IMR-90 (cell line): ENCODE data around the gene RSRC1. TPM values are rescaled to one million over a fixed set of nuclear protein-coding genes. Genes with fewer than 3 reads are reported as not detected.

Experiments
- ATAC-seq: fragments of 200-7000 bp; cut with Tn5 transposase; 2 replicates; pipeline ENCODE4 v1.9.1; 2020; ENCODE audit warnings: low read depth, mild to moderate bottlenecking, moderate library complexity
- BruUV-seq: library from RNA; stranded (reverse); fragments of 400-500 nt; replicated peaks from 2 replicates; lab custom pipeline; 2021; lab: Mats Ljungman, UMichigan
- CTCF ChIA-PET: fragments of 300-600 bp; formaldehyde crosslinking; extraction: SDS; loops from one replicate; lab custom pipeline; 2021; ENCODE audit warnings: antibody characterized with exemption; lab: Yijun Ruan, JAX
- POLR2A ChIA-PET: fragments of 300-600 bp; sonication (Branson Sonifier 250); formaldehyde crosslinking; loops from one replicate; lab custom pipeline; 2022; ENCODE audit warnings: antibody characterized with exemption; ENCODE audit not compliant: unreplicated experiment; lab: Charles Lee
- DNase-seq: peaks from one replicate; pipeline ENCODE4 v3.0.0; 2013
- H2AFZ ChIP-seq: replicated peaks from 2 replicates; pipeline ENCODE3; 2013; ENCODE audit warnings: low read length, mild to moderate bottlenecking; ENCODE audit not compliant: poor library complexity
- H2AK5ac ChIP-seq: 2 replicates; pipeline ENCODE4 v1.6.1; 2013; ENCODE audit warnings: low read depth, low read length, inconsistent platforms
- H2AK9ac ChIP-seq: replicated peaks from 2 replicates; pipeline ENCODE3; 2013; ENCODE audit warnings: mild to moderate bottlenecking, low read depth, low read length, moderate library complexity; ENCODE audit not compliant: poor library complexity
- H2BK120ac ChIP-seq: 2 replicates; pipeline ENCODE4 v1.6.1; 2013; ENCODE audit warnings: low read depth, low read length, inconsistent platforms
- H2BK15ac ChIP-seq: 3 replicates; pipeline ENCODE4 v1.6.1; 2013; ENCODE audit warnings: low read depth, low read length, inconsistent platforms
- H2BK20ac ChIP-seq: 2 replicates; pipeline ENCODE4 v1.6.1; 2013; ENCODE audit warnings: low read depth, mild to moderate bottlenecking, inconsistent platforms, low read length, moderate library complexity
- H2BK5ac ChIP-seq: 2 replicates; pipeline ENCODE4 v1.6.1; 2013; ENCODE audit warnings: mild to moderate bottlenecking, low read depth, low read length, inconsistent platforms; ENCODE audit not compliant: poor library complexity, severe bottlenecking
- H3K14ac ChIP-seq: replicated peaks from 2 replicates; pipeline ENCODE4 v1.6.1; 2013; ENCODE audit warnings: low read depth, low read length, inconsistent platforms
- H3K18ac ChIP-seq: 2 replicates; pipeline ENCODE4 v1.6.1; 2013; ENCODE audit warnings: low read depth, low read length, control low read depth
- H3K23ac ChIP-seq: 2 replicates; pipeline ENCODE4 v1.6.1; 2013; ENCODE audit warnings: low read depth, low read length, inconsistent platforms
- H3K27ac ChIP-seq: 2 replicates; pipeline ENCODE4 v1.5.1; 2013; ENCODE audit warnings: mild to moderate bottlenecking, control low read depth, low read length; ENCODE audit not compliant: insufficient read depth
- H3K27me3 ChIP-seq: 2 replicates; pipeline ENCODE4 v1.6.1; 2013; ENCODE audit warnings: low read length; ENCODE audit not compliant: control insufficient read depth, insufficient read depth
- H3K36me3 ChIP-seq: 2 replicates; pipeline ENCODE4 v1.6.1; 2013; ENCODE audit warnings: low read length, mixed read lengths; ENCODE audit not compliant: control insufficient read depth, insufficient read depth
- H3K4ac ChIP-seq: 2 replicates; pipeline ENCODE4 v1.6.1; 2013; ENCODE audit warnings: low read depth, low read length, inconsistent platforms
- H3K4me1 ChIP-seq: 2 replicates; pipeline ENCODE4 v1.6.1; 2013; ENCODE audit warnings: low read length, mixed read lengths; ENCODE audit not compliant: control insufficient read depth, insufficient read depth
- H3K4me2 ChIP-seq: 2 replicates; pipeline ENCODE4 v1.6.1; 2013; ENCODE audit warnings: low read depth, mild to moderate bottlenecking, control low read depth, low read length, moderate library complexity
- H3K4me3 ChIP-seq: 2 replicates; pipeline ENCODE4 v1.5.1; 2013; ENCODE audit warnings: low read depth, mild to moderate bottlenecking, control low read depth, low read length, moderate library complexity; ENCODE audit not compliant: insufficient read depth
- H3K56ac ChIP-seq: 2 replicates; pipeline ENCODE4 v1.6.1; 2013; ENCODE audit warnings: low read length, inconsistent platforms; ENCODE audit not compliant: insufficient read depth; ENCODE audit errors: extremely low read depth
- H3K79me1 ChIP-seq, 2 experiments: 2 replicates each; pipeline ENCODE4 v1.6.1; 2013; ENCODE audit warnings: low read length in 2 of 2, inconsistent platforms in 1 of 2, low read depth in 1 of 2
- H3K9ac ChIP-seq: 2 replicates; pipeline ENCODE4 v1.6.1; 2013; ENCODE audit warnings: low read depth, low read length, control low read depth
- H3K9me1 ChIP-seq: 2 replicates; pipeline ENCODE4 v1.6.1; 2013; ENCODE audit warnings: low read length, inconsistent platforms; ENCODE audit not compliant: insufficient read depth
- H3K9me3 ChIP-seq: 2 replicates; pipeline ENCODE4 v1.6.1; 2013; ENCODE audit warnings: low read length; ENCODE audit not compliant: control insufficient read depth, insufficient read depth
- H4K20me1 ChIP-seq: 2 replicates; pipeline ENCODE4 v1.6.1; 2013; ENCODE audit warnings: low read length, inconsistent platforms; ENCODE audit not compliant: insufficient read depth
- H4K5ac ChIP-seq: 2 replicates; pipeline ENCODE4 v1.6.1; 2013; ENCODE audit warnings: mild to moderate bottlenecking, low read depth, low read length, control low read depth
- H4K8ac ChIP-seq, 2 experiments: 2 replicates each; pipeline ENCODE4 v1.6.1; 2013; ENCODE audit warnings: low read depth in 2 of 2, low read length in 2 of 2, control low read depth in 1 of 2, inconsistent platforms in 1 of 2
- H4K91ac ChIP-seq: 2 replicates; pipeline ENCODE4 v1.6.1; 2013; ENCODE audit warnings: low read depth, low read length, inconsistent platforms; ENCODE audit not compliant: insufficient read depth
- FOS ChIP-seq: fragments of 150-350 bp; IDR thresholded peaks from 2 replicates; pipeline ENCODE4 v1.6.1; 2016; ENCODE audit warnings: low read depth, low read length
- MXI1 ChIP-seq: IDR thresholded peaks from 2 replicates; pipeline ENCODE4 v1.6.1; 2012; ENCODE audit warnings: low read depth, mild to moderate bottlenecking, low read length, moderate library complexity, borderline replicate concordance
- RAD21 ChIP-seq: IDR thresholded peaks from 2 replicates; pipeline ENCODE4 v1.6.1; 2012; ENCODE audit warnings: low read length, improper control_type of control experiment
- SMC3 ChIP-seq: fragments of 150-350 bp; IDR thresholded peaks from 2 replicates; pipeline ENCODE4 v1.6.1; 2016; ENCODE audit warnings: low read depth, mild to moderate bottlenecking, antibody characterized with exemption, low read length, moderate library complexity
- dilution Hi-C: fragments of 300-500 bp; cut with HindIII; formaldehyde crosslinking; loops from one replicate; pipeline ENCODE4 v1.14.3; 2018; ENCODE audit warnings: low sequenced_read_pairs; ENCODE audit not compliant: unreplicated experiment
- in situ Hi-C: fragments of 300-500 bp; cut with MboI; formaldehyde crosslinking; loops from 3 replicates; pipeline ENCODE4 v1.14.3; 2019; ENCODE audit warnings: low sequenced_read_pairs, inconsistent platforms, mixed read lengths
- intact Hi-C: fragments of 100-400 bp; cut with micrococcal nuclease; formaldehyde crosslinking; loops from 2 replicates; pipeline ENCODE4 v1.10.0; 2022
- polyA plus RNA-seq, 3 experiments: library from polyadenylated mRNA; depleted of rRNA; stranded (reverse); fragments of >200 nt; gene quantifications; 2 replicates each; pipeline ENCODE4 v1.2.3, GENCODE V29; 2012; ENCODE audit warnings: low replicate concordance in 1 of 3
- total RNA-seq: library from RNA; depleted of rRNA; stranded (reverse); fragments of >200 nt; gene quantifications from 2 replicates; pipeline ENCODE4 v1.2.3, GENCODE V29; 2012
- TF ChIP-seq, protein P1 (sequence below): fragments of 150-350 bp; IDR thresholded peaks from 2 replicates; pipeline ENCODE4 v1.6.1; 2016; ENCODE audit warnings: low read depth, mild to moderate bottlenecking, low read length, moderate library complexity, borderline replicate concordance
- TF ChIP-seq, protein P2 (sequence below): conservative IDR thresholded peaks from 2 replicates; pipeline ENCODE4 v1.5.1; 2012; ENCODE audit warnings: mild to moderate bottlenecking, low read depth, low read length, improper control_type of control experiment

RSRC1 gene
- total and polyA plus RNA-seq, 2 of the 4 experiments (the other 2 are of a cell fraction) = 3.8 to 41.8 TPM

DNA sequence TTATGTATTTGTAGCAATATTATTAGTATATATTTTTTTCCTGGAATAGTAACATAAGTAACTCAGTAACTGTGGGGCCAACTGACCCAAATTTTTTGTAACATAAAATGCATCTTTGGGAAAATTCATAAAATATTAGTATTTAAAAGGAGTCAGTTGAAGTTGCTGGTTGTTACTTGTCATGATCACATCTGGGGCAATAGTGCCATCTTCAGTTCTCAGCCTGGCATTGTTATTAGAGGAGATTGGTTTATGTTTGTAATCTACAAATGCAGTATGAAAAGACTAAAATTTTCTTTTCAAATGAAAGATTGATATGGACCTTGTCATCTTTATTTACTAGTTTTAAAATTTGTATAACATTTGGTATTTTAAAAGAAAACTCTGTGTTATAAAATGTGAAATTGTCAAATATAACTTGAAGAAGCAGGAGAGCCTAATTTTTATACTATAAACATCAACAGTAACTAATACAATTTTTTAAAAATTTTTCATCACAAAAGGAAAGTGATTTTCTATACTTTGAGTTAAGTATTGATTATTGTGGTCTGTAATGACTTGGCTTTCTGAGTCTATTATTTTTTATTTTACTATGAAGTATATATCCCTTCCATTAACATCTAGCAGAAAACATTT lies 422.3 kb downstream of the RSRC1 start:
- Histone ChIP-seq H2BK20ac (no peak overlapping the region), H2BK120ac (no peak overlapping the region), H3K9me3 (no peaks in the 10 kb centered on the region), H3K36me3 (no peaks in the 10 kb centered on the region), H4K5ac (no peak overlapping the region), H3K27ac (no peak overlapping the region), H3K14ac (no peak overlapping the region), H3K56ac (no peak overlapping the region), H3K4me3 (no peak overlapping the region), H2AK9ac (no peak overlapping the region), H3K4me1 (no peaks in the 10 kb centered on the region), H3K4me2 (no peak overlapping the region), H4K20me1 (no peaks in the 10 kb centered on the region), H2BK15ac (no peak overlapping the region), H3K9me1 (no peaks in the 10 kb centered on the region), H2AK5ac (no peak overlapping the region), H3K23ac (no peak overlapping the region), H3K9ac (no peak overlapping the region), H3K4ac (no peak overlapping the region), H3K27me3 (no peaks in the 10 kb centered on the region), H4K91ac (no peak overlapping the region), H2AFZ (no peak overlapping the region), H3K79me1 (no peaks in the 10 kb centered on the region), H2BK5ac (no peak overlapping the region), H4K8ac (no peak overlapping the region), H3K18ac (no peak overlapping the region)
- ATAC-seq = peak; percentile 54
- dilution Hi-C loops = no loop called here
- POLR2A ChIA-PET = no interaction called here
- BruUV-seq = no TSS peak
- DNase-seq = peak; percentile 70
- intact Hi-C loops = loop anchor here (1.0 to 5.0 kb wide), 7 partner anchors 100 to 1000 kb away; partner anchors contain the start of gene SHOX2
- CTCF ChIA-PET = interaction anchor here (0.6 to 1.2 kb wide), 5 partner anchors 11 to 1000 kb away, joined by 3 to 4 read pairs (median 4); no protein-coding TSS in a partner anchor
- TF ChIP-seq, protein P1, sequence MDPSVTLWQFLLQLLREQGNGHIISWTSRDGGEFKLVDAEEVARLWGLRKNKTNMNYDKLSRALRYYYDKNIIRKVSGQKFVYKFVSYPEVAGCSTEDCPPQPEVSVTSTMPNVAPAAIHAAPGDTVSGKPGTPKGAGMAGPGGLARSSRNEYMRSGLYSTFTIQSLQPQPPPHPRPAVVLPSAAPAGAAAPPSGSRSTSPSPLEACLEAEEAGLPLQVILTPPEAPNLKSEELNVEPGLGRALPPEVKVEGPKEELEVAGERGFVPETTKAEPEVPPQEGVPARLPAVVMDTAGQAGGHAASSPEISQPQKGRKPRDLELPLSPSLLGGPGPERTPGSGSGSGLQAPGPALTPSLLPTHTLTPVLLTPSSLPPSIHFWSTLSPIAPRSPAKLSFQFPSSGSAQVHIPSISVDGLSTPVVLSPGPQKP = no peak
- TF ChIP-seq RAD21 (peak; percentile 80), SMC3 (peak; percentile 60), FOS (no peak), MXI1 (no peak)
- TF ChIP-seq, protein P2, sequence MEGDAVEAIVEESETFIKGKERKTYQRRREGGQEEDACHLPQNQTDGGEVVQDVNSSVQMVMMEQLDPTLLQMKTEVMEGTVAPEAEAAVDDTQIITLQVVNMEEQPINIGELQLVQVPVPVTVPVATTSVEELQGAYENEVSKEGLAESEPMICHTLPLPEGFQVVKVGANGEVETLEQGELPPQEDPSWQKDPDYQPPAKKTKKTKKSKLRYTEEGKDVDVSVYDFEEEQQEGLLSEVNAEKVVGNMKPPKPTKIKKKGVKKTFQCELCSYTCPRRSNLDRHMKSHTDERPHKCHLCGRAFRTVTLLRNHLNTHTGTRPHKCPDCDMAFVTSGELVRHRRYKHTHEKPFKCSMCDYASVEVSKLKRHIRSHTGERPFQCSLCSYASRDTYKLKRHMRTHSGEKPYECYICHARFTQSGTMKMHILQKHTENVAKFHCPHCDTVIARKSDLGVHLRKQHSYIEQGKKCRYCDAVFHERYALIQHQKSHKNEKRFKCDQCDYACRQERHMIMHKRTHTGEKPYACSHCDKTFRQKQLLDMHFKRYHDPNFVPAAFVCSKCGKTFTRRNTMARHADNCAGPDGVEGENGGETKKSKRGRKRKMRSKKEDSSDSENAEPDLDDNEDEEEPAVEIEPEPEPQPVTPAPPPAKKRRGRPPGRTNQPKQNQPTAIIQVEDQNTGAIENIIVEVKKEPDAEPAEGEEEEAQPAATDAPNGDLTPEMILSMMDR = peak; percentile 70
- in situ Hi-C loops = no loop called here
